OCI-LY7 (cell line): Measurements from ENCODE around the gene GALNT10.

ENCODE experiments used
- CTCF ChIP-seq: fragments of 200-600 bp; sonication (generic); conservative IDR thresholded peaks from 2 replicates; pipeline ENCODE4 v1.5.1; 2014; ENCODE audit warnings: mild to moderate bottlenecking, antibody characterized with exemption, low read length, moderate library complexity, mixed read lengths
- EZH2phosphoT487 ChIP-seq: fragments of 200-600 bp; sonication (generic); IDR thresholded peaks from 2 replicates; pipeline ENCODE4 v1.6.1; 2018; ENCODE audit warnings: low read depth, borderline replicate concordance, mild to moderate bottlenecking, mixed run types, antibody characterized with exemption, low read length, moderate library complexity, mixed read lengths

- TF ChIP-seq CTCF = no peak
- TF ChIP-seq EZH2phosphoT487 = no peak
These were observed 207.3 kb downstream of the GALNT10 start for GRCh38 chr5:154397652-154398406.
